AG09309 (cell line): ENCODE results near the gene CACNG6.
A peak's percentile ranks its signal among the peaks of the same experiment; 100 is the strongest.

Experiments
- DNase-seq: peaks from one replicate; pipeline ENCODE4 v3.0.0-alpha.2; 2010; ENCODE audit warnings: low read depth
- H3K4me3 ChIP-seq: 2 replicates; pipeline ENCODE4 v1.5.1; 2011; ENCODE audit warnings: mild to moderate bottlenecking, low read depth, low read length, moderate library complexity; ENCODE audit not compliant: control insufficient read depth
- CTCF ChIP-seq: IDR thresholded peaks from 2 replicates; pipeline ENCODE4 v1.5.1; 2011; ENCODE audit warnings: mild to moderate bottlenecking, low read depth, low read length, inconsistent platforms; ENCODE audit not compliant: insufficient read depth, control insufficient read depth; ENCODE audit errors: missing control alignments

The CACNG6 gene

DNA sequence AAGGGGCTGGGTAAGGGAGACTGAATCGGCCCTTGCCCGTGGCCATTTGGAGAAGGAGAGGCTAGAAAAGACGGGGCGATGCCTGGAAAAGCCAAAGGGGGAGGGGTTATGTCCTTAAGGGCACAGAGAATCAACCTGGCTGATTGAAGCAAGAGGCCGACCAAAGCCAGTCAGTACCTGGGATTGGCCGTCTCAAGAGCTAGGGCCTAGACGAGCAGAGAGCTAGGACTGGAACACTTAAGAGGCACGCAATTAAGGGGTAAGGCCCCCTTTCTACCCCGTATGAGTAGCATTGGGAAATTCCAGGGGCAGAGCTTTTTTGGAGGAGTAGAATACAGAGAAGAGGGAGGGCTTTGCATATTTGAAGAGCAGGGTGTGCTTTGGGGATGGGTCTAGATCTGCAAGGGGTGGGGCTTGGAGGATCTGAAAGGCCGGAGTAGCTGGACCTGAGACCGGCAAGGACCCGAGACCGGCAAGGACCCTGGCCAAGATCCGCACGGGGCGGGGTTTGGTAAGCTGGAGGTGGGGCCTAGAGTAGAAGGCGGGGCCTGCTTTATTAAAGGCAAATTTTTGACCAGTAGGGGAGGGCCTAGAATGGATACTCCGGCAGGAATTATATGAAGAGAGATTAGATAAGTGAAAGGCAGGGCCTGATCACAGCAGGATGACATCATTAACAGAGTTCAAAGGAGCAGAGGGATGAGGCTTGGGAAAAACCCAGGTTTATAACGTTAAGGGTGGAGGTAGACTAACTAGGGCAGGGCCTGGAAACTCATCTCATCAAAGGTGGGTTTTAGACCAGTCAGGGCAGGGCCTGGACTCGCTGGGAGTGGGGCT is 10.7 kb upstream of the CACNG6 start:
- H3K4me3 ChIP-seq = peak overlapping the region; percentile 35
- no peak for DNase-seq
- no peak for TF ChIP-seq CTCF

- TF ChIP-seq CTCF = no peak
- no peak overlapping the region for H3K4me3 ChIP-seq
Observed at GRCh38 chr19:53981376-53981951, 10.0 kb upstream of the CACNG6 start.

GRCh38 chr19:53982001-53982451 is 9.4 kb upstream of the CACNG6 start:
- no peak overlapping the region for H3K4me3 ChIP-seq
- no peak for DNase-seq
- no peak for TF ChIP-seq CTCF

More at GRCh38 chr19:53981376-53981951, 10.0 kb upstream of the CACNG6 start:
- no peak for DNase-seq

DNA sequence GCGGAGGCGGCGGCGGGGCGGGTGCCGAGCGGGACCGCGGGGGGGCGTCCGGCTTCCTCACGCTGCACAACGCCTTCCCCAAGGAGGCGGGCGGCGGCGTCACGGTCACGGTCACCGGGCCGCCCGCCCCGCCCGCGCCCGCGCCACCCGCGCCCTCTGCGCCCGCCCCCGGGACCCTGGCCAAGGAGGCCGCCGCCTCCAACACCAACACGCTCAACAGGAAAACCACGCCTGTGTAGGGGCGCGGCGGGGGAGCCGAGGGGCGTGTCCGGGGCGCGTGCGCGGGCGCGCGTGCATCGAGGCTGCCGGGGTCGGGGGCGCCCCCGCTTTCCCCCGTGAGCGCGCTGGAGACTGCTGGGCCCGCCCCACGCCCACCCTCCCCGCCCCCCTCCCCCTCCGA is 8.8 kb upstream of the CACNG6 start:
- no peak overlapping the region for H3K4me3 ChIP-seq
- no peak for TF ChIP-seq CTCF
- DNase-seq = no peak

GRCh38 chr19:53983457-53984289 is 7.8 kb upstream of the CACNG6 start:
- no peak for DNase-seq
- no peak for TF ChIP-seq CTCF

GRCh38 chr19:53985863-53986262 is 5.6 kb upstream of the CACNG6 start:
- no peak for TF ChIP-seq CTCF
- no peak for DNase-seq
- H3K4me3 ChIP-seq = no peak overlapping the region

More at GRCh38 chr19:53983457-53984289, 7.8 kb upstream of the CACNG6 start:
- no peak overlapping the region for H3K4me3 ChIP-seq
